ENCODE results near the gene MBNL2. TPM values are rescaled to one million over a fixed set of nuclear protein-coding genes. Genes with fewer than 3 reads are reported as not detected.

Gene MBNL2
- total RNA-seq, 1 donor from 2014 or later: 46.6 TPM

GRCh38 chr13:97252735-97253134 lies 30.6 kb downstream of the MBNL2 start:
- no peak for DNase-seq (ENCODE audit: low read depth in 2 of 2)

DNA sequence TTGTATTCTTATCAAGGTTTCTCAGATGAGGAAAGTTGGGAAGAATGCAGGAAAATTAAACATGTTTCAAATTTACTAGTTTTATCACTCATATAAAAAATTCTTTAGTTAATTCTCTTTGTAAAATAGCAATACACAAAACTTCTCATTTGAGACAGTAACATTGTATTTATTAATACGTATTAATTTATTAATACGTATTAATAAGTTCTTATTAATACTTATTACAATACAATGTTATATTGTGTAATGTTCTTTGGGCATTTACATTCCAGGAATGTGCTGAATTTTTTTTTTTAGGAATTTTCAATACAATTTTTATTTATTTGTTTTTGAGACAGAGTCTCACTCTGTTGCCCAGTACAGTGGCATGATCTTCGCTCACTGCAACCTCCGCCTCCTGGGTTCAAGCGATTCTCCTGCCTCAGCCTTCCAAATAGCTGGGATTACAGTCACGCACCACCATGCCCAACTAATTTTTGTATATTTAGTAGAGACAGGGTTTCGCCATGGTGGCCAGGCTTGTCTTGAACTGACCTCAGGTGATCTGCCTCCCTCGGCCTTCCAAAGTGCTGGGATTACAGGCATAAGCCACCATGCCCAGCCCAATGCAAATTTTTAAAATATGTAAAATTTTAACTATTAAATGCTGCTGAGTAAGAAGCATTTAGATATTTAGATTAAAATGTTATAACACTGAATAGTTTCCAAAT lies 31.6 kb downstream of the MBNL2 start:
- DNase-seq (ENCODE audit: low read depth in 2 of 2): no peak

DNA sequence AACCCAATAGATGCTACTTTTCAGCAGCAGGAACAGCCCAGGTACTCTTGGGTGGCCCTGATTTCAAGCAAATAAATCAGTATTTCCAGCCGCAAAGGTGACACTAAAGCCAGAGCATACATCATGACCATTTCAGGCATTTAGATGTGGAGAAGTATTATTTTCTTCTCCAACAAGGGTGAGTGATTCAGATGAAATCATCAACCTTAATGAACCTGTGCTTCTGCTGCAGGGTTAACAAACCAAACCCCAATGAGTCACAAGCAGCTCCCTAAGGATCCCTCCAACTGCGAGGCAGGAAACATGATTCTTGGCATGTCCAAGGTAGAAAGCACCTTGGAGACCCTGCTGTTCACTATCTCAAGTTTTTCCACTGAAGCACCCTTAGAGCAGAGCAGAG lies 32.7 kb downstream of the MBNL2 start:
- DNase-seq (ENCODE audit: low read depth in 2 of 2): peak in 1 of 2 donors; percentile 57

DNA sequence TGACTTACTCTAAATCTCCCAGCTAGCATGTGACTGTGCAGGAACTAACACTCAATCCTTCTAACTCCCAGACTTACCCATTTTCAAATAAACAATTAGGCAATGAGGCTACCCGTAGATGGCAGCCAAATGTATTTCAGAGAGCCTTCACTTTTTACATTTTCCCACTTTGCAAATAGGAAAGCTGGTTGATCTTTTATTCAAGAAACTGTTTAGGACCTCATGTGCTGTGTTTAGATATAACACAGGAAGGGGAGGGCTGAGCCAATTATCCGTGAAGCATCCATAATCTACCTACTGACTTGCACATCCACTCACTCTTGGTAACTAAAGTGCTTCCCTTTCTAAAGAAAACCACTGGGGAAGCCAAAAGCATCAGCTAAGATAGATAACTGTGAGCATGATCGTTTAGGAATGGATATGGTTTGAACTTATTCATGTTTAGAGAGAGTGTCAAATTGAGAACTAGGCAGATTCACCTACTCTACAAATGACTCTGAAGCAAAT lies 33.4 kb downstream of the MBNL2 start:
- DNase-seq (ENCODE audit: low read depth in 2 of 2): no peak

DNA sequence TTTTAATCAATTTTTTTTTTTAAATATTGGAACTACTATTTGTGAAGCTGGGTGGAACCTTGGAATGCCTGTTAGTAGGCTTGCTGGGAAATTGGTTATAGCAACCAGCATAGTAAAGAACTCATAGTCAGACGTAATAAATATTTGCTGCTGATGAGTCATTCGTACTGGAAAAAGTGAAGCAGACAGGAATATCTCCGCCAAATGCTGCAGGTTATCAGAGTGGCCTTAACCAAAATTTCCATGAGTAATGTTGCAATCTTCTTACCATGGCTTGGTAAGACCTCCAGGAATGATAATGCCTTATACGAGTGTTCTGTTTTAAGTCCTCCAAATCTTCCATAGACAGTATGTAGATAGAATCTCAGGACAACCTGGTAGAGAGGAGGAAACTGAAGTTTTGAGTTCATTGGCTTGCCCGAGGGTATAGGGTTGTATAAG lies 34.2 kb downstream of the MBNL2 start:
- peak; percentile 86 to 96 for DNase-seq (ENCODE audit: low read depth in 2 of 2)

DNA sequence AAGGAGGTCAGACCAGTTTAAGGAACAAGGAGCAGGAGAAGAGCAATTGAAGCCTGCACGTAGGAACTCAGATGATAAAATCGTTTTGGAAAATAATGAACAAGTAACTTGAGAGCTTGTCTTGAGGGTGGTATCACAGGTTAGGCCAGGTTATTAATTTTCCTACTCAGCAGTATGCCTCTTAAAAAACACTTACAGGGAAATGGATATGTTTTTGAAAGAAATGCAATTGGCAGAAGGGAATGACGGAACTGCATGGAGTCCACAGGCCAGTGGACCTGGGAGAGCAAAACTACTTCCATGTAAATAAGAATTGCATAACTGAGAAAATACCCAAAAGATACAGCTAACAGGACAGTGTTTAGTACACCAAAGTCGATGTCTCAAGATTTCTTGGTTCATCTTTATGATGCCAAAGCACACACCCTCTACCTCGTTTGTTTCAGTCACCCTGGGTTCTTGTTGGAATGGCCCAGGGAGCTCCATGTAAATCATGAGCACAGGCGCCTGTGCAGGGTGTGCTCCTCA lies 35.2 kb downstream of the MBNL2 start:
- DNase-seq (ENCODE audit: low read depth in 2 of 2): no peak

DNA sequence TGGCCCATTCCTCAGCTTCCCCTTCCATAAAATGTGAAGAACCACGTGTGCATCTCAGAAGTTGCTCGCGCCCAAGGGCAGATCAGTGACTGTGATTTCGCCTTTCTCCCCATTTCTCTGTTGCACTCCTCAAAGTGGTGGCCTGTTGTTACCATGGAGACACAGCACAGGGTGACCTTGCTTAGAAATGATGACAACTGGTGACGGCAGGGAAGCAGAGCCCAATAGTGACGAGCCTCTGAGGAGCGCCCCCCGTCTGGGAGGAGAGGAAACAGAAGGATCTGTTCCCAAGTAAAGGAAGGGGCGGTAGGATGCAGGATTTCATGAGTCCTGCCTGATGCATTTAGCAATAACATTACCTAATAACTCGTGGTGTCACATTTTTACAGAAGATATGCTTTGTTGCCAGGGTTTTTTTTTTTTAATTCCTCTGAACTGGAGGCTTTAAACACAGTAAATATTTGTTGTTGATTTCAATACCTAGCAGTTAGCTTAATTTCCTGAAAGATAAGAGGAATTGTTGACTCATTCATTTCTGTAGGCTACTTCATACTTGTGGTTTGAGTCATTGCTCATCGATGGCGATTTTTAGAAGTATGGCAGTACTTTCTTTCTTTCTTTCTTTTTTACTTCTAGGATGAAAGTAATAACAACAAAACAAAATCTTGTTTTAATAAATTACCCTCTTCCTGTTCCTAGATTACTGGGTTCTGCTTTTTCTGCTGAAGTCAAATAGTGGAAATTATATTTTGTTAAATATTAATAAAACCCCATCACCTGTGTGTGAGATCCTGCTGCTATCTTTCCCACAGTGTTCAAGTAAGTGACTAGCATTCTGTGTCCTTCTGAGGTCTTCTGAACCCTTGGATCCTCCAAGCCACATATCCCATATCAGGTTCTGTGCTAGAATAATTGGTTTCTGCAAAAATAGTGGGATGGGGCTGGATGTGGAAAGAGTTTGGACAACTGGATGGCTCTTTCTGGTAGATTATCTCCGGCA lies 36.0 kb downstream of the MBNL2 start:
- peak; percentile 79 to 97 for DNase-seq (ENCODE audit: low read depth in 2 of 2)

GRCh38 chr13:97258801-97259200 lies 36.7 kb downstream of the MBNL2 start:
- no peak for DNase-seq (ENCODE audit: low read depth in 2 of 2)

DNA sequence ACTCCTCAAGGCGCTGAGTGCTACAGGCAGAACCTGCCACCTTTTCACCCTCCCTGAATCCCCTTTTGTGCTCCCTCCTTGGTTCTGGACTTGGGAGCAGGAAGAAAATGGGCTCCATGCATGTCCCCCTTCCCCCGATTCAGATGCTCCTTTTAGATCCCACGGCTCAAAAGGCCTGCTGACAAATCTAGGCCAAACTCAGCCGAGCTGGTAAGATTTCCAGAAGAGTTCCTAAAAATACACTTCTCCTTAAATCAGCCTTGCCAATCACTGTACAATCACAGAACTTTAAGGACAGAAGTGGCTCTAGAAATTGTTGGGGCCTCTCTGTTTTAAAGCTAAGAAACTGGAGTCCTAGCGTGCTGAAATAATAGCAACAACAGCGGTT lies 37.3 kb downstream of the MBNL2 start:
- DNase-seq (ENCODE audit: low read depth in 2 of 2): no peak

GRCh38 chr13:97259798-97260714 lies 37.9 kb downstream of the MBNL2 start:
- peak; percentile 37 to 73 for DNase-seq (ENCODE audit: low read depth in 2 of 2)

DNA sequence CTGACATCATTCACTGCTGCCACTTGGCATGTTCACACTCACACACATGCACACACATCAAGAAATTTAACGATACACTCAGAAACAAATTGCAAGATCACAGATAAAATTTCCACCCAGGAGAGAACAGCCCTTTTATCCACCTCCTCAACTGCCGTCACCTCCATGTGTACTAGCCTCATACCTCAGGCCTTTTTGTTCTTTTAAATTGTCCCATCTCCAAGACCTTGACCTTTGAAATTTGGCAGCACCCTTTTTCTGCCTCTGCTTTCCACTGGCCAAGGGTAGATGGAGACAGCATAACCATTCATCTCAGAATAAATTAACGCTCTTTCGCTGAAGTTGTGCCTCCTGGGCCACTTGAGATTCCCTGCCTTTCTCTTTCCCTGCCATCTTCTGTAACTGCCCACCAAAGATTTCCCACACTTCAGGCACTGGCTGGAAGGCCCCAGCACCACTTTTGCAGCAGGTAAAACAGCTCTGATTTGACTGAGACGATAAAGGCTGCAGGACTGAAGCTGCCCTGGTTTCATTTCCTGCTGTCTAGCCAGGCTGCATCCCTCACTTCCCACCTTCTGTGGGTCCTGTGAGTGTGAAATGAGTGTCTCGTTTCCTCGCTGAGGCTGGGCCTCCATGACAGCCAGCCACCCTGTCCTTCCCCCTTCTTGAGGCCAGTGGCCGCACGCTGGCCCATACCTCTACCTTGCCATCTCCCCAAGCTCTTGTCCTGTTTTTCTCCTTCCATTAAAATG lies 39.3 kb downstream of the MBNL2 start:
- DNase-seq (ENCODE audit: low read depth in 2 of 2): peak; percentile 55 to 64

GRCh38 chr13:97262058-97262457 lies 39.9 kb downstream of the MBNL2 start:
- no peak for DNase-seq (ENCODE audit: low read depth in 2 of 2)

DNA sequence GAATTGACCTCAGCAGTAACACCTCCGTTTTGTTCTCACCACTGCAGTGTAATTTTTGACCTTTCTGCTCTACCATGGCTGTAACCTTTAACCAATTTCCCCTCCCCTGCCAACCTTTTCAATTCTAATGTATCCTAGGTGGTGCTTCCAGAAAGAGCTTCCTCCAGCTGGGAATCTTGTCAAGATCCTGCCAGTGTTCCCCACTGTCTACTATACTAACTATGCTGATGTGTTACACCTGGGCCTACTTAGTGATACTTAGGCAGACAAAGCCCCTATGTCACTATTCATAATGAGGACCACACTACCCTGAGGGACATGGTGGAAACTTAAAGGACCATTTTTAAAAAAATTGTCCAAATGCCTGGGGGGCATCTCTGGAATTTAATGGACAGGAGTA lies 41.0 kb downstream of the MBNL2 start:
- DNase-seq (ENCODE audit: low read depth in 2 of 2): no peak

DNA sequence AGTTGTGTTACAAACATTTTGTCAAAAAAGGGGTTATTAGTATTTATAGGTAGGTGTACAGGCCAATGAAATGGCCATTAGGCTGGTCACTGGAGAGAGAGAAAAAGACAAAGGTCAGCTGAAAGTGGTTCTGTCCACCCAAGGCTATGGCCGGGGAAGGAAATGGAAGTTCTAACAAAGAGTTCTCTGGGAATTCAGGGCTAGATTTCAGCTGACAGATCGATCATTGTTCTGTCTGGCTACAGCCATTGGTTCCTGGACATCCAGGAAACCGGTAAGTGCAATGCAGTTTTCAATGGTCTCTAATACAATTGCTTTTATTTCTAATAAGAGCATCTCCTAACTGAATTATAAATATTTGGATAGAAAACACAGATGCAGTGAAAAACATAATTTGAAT lies 42.5 kb downstream of the MBNL2 start:
- peak; percentile 52 to 60 for DNase-seq (ENCODE audit: low read depth in 2 of 2)

- no peak for DNase-seq (ENCODE audit: low read depth in 2 of 2)
These were observed 44.2 kb downstream of the MBNL2 start for GRCh38 chr13:97266332-97266731.

GRCh38 chr13:97266772-97267417 lies 44.8 kb downstream of the MBNL2 start:
- no peak for DNase-seq (ENCODE audit: low read depth in 2 of 2)

- DNase-seq (ENCODE audit: low read depth in 2 of 2): no peak
These were observed 45.4 kb downstream of the MBNL2 start for GRCh38 chr13:97267418-97268059.

- peak in 1 of 2 donors; percentile 67 for DNase-seq (ENCODE audit: low read depth in 2 of 2)
These were observed 46.6 kb downstream of the MBNL2 start for GRCh38 chr13:97268772-97269171.

GRCh38 chr13:97269603-97270002 lies 47.5 kb downstream of the MBNL2 start:
- DNase-seq (ENCODE audit: low read depth in 2 of 2): no peak
